ENCODE data around the gene MAST2.

- TF ChIP-seq CTCF (IDR thresholded peaks at IDR 0.05): no peak
- TF ChIP-seq POLR2A (IDR thresholded peaks at IDR 0.05): no peak
These were observed 108.2 kb downstream of the MAST2 start for GRCh38 chr1:45911634-45912033.

Data from prostate gland (tissue), 2 donors.